AG04450 (cell line): Measurements from ENCODE around the gene PIGK. TPM values are rescaled to one million over a fixed set of nuclear protein-coding genes. Genes with fewer than 3 reads are reported as not detected.
A peak's percentile ranks its signal among the peaks of the same experiment; 100 is the strongest.

Source experiments
- CTCF ChIA-PET: fragments of 300-600, 350-600 bp; formaldehyde crosslinking; extraction: SDS; loops from one replicate; lab custom pipeline; 2022; ENCODE audit warnings: antibody characterized with exemption, inconsistent platforms; lab: Charles Lee
- POLR2A ChIA-PET: fragments of 350-600 bp; formaldehyde crosslinking; extraction: SDS; loops from one replicate; lab custom pipeline; 2021; ENCODE audit warnings: antibody characterized with exemption, inconsistent platforms; lab: Yijun Ruan, JAX
- DNase-seq: peaks from one replicate; pipeline ENCODE4 v3.0.0-alpha.2; 2011; ENCODE audit warnings: low read depth, low spot score
- H3K27ac ChIP-seq: one replicate; pipeline ENCODE4 v1.5.1; 2012; ENCODE audit warnings: low read depth, low read length, control low read depth
- H3K27me3 ChIP-seq: one replicate; pipeline ENCODE4 v1.6.0; 2012; ENCODE audit warnings: low read length; ENCODE audit not compliant: control insufficient read depth, insufficient read depth
- H3K4me3 ChIP-seq: 2 replicates; pipeline ENCODE4 v1.5.1; 2011; ENCODE audit warnings: mild to moderate bottlenecking, low read depth, low read length, control low read depth
- H3K9me3 ChIP-seq: 2 replicates; pipeline ENCODE4 v1.5.1; 2012; ENCODE audit warnings: low read length; ENCODE audit not compliant: control insufficient read depth, insufficient read depth
- polyA plus RNA-seq: library from polyadenylated mRNA; depleted of rRNA; stranded (reverse); fragments of >200 nt; gene quantifications from 2 replicates; pipeline ENCODE4 v1.2.3, GENCODE V29; 2011; rRNA removed
- small RNA-seq: library from RNA; depleted of rRNA; stranded (forward); fragments of <200 nt; gene quantifications from one replicate; pipeline ENCODE3, GENCODE V24; 2012; ENCODE audit warnings: low read depth; ENCODE audit not compliant: insufficient read length
- TF ChIP-seq, protein P1 (sequence below): IDR thresholded peaks from 2 replicates; pipeline ENCODE4 v1.5.1; 2011; ENCODE audit warnings: low read depth, low read length, control low read depth, inconsistent platforms

PIGK gene
- polyA plus RNA-seq, 1 experiment = 48.8 TPM

GRCh38 chr1:77044133-77044849 is 174.9 kb downstream of the PIGK start:
- POLR2A ChIA-PET = no interaction called here
- TF ChIP-seq, protein P1, sequence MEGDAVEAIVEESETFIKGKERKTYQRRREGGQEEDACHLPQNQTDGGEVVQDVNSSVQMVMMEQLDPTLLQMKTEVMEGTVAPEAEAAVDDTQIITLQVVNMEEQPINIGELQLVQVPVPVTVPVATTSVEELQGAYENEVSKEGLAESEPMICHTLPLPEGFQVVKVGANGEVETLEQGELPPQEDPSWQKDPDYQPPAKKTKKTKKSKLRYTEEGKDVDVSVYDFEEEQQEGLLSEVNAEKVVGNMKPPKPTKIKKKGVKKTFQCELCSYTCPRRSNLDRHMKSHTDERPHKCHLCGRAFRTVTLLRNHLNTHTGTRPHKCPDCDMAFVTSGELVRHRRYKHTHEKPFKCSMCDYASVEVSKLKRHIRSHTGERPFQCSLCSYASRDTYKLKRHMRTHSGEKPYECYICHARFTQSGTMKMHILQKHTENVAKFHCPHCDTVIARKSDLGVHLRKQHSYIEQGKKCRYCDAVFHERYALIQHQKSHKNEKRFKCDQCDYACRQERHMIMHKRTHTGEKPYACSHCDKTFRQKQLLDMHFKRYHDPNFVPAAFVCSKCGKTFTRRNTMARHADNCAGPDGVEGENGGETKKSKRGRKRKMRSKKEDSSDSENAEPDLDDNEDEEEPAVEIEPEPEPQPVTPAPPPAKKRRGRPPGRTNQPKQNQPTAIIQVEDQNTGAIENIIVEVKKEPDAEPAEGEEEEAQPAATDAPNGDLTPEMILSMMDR = no peak
- H3K27me3 ChIP-seq = no peaks in the 10 kb centered on the region
- CTCF ChIA-PET = no interaction called here
- no peak for DNase-seq
- peaks cover 3% of the 10 kb centered on the region; the same call in 1 of the 2 replicates for H3K9me3 ChIP-seq
- H3K27ac ChIP-seq = no peak overlapping the region
- H3K4me3 ChIP-seq = no peak overlapping the region

- H3K27me3 ChIP-seq = no peaks in the 10 kb centered on the region
- H3K9me3 ChIP-seq = peaks cover 3% of the 10 kb centered on the region; the same call in 1 of the 2 replicates
- no peak overlapping the region for H3K27ac ChIP-seq
- no peak for DNase-seq
- H3K4me3 ChIP-seq = no peak overlapping the region
- TF ChIP-seq, protein P1 = no peak
- ChIA-PET CTCF (no interaction called here), POLR2A (no interaction called here)
Observed at GRCh38 chr1:77040826-77041225, 178.4 kb downstream of the PIGK start.

GRCh38 chr1:77039739-77040138 is 179.5 kb downstream of the PIGK start:
- no peak overlapping the region for H3K27ac ChIP-seq
- TF ChIP-seq, protein P1 = no peak
- H3K4me3 ChIP-seq = no peak overlapping the region
- CTCF ChIA-PET = no interaction called here
- peaks cover 3% of the 10 kb centered on the region; the same call in 1 of the 2 replicates for H3K9me3 ChIP-seq
- DNase-seq = peak; percentile 79
- POLR2A ChIA-PET = no interaction called here
- H3K27me3 ChIP-seq = no peaks in the 10 kb centered on the region

GRCh38 chr1:77039111-77039510 is 180.1 kb downstream of the PIGK start:
- DNase-seq = no peak
- TF ChIP-seq, protein P1 = no peak
- H3K9me3 ChIP-seq = peaks cover 1% of the 10 kb centered on the region; the same call in 1 of the 2 replicates
- ChIA-PET POLR2A (no interaction called here), CTCF (no interaction called here)
- no peak overlapping the region for H3K27ac ChIP-seq
- peaks cover 3% of the 10 kb centered on the region for H3K27me3 ChIP-seq
- H3K4me3 ChIP-seq = no peak overlapping the region

Small RNA genes lying within 50 kb of the gene (small RNA-seq; reads per million reads assigned to genes)
- not detected for gene MIR7156

Other genes with a start within 250 kb of the PIGK start
- gene AK5, start 62.6 kb upstream of the PIGK start, polyA plus RNA-seq = 34.2 and 45.1 TPM in 2 replicates